ENCODE measurements around the gene SPATA46.

Gene SPATA46

DNA sequence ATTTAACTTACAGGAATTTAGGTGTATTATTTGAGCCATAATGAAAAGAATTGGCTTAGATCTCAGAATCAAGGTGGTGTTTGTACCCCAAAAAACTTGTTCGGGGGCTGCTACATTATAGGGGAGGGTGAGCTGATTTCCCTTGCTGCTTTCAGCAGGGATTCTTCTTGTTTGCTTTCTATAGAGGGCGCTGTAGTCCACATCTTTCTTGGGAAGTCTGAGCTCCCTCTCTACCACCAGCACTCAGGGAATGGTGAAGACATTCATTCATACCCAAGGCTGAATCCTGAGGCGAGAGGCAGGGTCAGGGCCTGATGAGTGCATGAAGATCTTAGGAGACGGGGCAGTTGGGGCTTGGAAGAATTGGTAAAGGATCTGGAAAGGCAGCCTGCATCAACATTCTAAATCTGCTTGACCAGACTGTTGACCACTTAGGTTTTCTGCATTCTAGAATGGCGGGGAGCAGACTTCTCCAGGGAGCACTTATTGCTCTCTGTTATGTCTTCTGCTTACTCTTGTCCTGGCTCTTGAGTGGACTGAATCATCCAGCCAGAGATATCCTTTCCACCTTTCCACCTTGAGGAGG is 18.9 kb downstream of the SPATA46 start:
- peak; percentile 65 for TF ChIP-seq CTCF (IDR thresholded peaks at IDR 0.05)

DNA sequence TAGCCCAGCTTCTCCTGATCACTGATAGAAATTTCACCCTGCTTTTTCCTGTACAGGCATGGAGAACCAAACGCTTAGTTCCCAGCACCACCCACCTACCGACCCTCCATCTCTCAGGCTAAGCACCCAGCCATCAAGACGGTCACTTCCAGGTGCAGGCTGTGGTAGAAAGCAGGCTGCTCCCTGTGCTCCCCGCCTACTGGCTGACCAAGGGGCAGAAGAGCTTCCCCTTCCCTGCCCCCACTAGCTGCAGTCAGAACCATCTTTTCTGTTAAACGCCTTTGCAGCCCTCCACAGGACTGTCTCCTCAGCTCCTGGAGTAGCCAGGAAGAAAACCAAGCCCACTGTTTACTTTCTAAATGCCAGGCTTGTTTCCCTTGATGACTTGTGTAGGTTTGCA is 23.0 kb downstream of the SPATA46 start:
- TF ChIP-seq CTCF (IDR thresholded peaks at IDR 0.05): no peak

- no peak for TF ChIP-seq CTCF (IDR thresholded peaks at IDR 0.05)
These were observed 23.6 kb downstream of the SPATA46 start for GRCh38 chr1:162353078-162353477.

- TF ChIP-seq CTCF (IDR thresholded peaks at IDR 0.05): no peak
These were observed 25.3 kb downstream of the SPATA46 start for GRCh38 chr1:162351246-162351842.

DNA sequence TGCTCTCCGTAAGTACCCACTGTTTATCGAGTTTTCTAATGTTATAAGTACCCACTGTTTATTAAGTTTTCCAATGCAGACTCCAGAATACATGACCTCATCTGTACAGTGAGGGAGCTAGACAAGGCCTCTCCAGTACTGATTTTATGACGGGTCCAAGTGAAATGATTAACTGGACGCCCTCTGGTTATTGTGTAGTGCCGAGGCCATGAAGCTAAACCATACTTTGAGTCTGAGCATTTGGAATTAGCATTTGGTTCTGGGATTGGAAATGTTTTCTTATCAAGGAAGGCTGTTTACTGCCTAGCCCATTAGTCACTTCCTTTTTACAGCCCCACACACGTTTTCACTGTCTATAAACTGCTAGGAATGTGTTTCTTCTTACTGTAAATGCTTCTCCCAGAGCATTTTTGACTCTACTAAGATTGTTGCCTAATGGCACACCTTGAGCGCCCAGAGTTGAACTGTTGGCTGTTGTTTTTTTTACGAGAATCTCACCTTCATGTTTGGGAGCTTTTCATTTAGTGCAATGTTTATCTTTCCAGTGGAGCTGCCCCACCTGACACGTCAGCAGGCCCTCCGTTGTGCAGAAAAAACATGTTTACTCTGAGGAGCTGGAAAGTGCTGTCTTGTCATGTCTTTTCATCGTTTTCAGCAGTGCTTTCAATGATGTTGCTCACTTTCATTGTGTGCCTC is 26.9 kb downstream of the SPATA46 start:
- TF ChIP-seq CTCF (IDR thresholded peaks at IDR 0.05): no peak

DNA sequence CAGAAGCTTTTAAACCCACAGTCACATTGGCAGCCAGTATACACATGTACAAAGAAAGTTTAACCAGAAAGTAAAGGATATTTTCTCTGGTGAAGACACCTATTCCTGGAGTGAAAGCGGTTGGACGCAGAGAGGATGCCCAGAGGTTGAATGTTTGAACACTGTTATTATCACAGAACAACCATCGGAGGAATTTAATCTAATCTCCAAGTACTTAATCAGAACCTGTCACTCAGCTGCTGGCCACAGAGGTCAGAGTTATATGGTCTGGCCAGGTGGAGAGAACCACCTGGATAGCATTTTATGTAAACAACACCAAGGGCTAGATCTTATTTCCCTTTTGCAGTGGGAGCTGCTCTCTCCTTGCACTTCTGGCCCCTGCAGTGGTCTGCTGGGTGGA is 29.4 kb downstream of the SPATA46 start:
- no peak for TF ChIP-seq CTCF (IDR thresholded peaks at IDR 0.05)

DNA sequence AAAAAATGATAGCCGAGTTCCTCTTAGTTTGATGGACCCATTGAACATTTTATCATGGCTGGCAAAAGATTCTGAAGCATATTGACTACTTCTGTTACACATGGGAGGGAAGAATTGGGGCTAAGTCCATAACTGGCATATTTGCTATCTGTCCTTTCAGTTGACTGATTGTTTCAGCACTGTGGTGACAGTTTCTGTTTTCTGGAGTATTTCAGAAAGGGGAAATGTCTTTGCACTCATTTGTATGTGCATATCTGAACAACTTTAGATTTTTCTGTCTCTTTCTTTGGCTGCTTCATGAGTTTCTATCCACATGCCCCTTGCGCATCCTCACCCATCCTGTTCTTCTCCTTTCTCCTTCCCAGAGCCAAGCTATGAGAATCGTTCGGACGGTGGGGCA is 33.2 kb downstream of the SPATA46 start:
- no peak for TF ChIP-seq CTCF (IDR thresholded peaks at IDR 0.05)

Measured in LNCAP (cell line).